Neutrophil (primary cell): ENCODE results near the gene GNAI1.
A peak's percentile ranks its signal among the peaks of the same experiment; 100 is the strongest.

Experiments
- H3K27ac ChIP-seq: fragments of 200-600 bp; sonication (generic); 2 replicates; pipeline ENCODE4 v1.5.1; 2016; ENCODE audit warnings: mild to moderate bottlenecking, moderate library complexity
- H3K27me3 ChIP-seq: fragments of 200-600 bp; sonication (generic); 2 replicates; pipeline ENCODE4 v1.6.0; 2016; ENCODE audit warnings: mild to moderate bottlenecking
- H3K36me3 ChIP-seq: fragments of 200-600 bp; sonication (generic); 2 replicates; pipeline ENCODE4 v1.5.1; 2017
- H3K4me1 ChIP-seq, 2 experiments: fragments of 200-600 bp in 1 of 2; sonication (generic) in 1 of 2; 1 replicate in 1 of 2; 2 replicates in 1 of 2; pipeline versions ENCODE4 v1.5.1 to v1.6.1; 2013 to 2016; ENCODE audit warnings: low read depth in 1 of 2, low read length in 1 of 2, mild to moderate bottlenecking in 1 of 2, moderate library complexity in 1 of 2; ENCODE audit not compliant: control insufficient read depth in 1 of 2, insufficient read depth in 1 of 2
- H3K4me3 ChIP-seq, 2 experiments: fragments of 200-600 bp in 1 of 2; sonication (generic) in 1 of 2; 1 replicate in 1 of 2; 2 replicates in 1 of 2; pipeline ENCODE4 v1.5.1; 2013 to 2016; ENCODE audit warnings: low read depth in 1 of 2, low read length in 1 of 2, mild to moderate bottlenecking in 1 of 2, moderate library complexity in 1 of 2
- H3K9me3 ChIP-seq: fragments of 200-600 bp; sonication (generic); 2 replicates; pipeline ENCODE4 v1.5.1; 2016
- TF ChIP-seq, protein P1 (sequence below): fragments of 200-600 bp; sonication (generic); IDR thresholded peaks from 2 replicates; pipeline ENCODE4 v1.5.1; 2016; ENCODE audit warnings: antibody characterized with exemption

The GNAI1 gene

DNA sequence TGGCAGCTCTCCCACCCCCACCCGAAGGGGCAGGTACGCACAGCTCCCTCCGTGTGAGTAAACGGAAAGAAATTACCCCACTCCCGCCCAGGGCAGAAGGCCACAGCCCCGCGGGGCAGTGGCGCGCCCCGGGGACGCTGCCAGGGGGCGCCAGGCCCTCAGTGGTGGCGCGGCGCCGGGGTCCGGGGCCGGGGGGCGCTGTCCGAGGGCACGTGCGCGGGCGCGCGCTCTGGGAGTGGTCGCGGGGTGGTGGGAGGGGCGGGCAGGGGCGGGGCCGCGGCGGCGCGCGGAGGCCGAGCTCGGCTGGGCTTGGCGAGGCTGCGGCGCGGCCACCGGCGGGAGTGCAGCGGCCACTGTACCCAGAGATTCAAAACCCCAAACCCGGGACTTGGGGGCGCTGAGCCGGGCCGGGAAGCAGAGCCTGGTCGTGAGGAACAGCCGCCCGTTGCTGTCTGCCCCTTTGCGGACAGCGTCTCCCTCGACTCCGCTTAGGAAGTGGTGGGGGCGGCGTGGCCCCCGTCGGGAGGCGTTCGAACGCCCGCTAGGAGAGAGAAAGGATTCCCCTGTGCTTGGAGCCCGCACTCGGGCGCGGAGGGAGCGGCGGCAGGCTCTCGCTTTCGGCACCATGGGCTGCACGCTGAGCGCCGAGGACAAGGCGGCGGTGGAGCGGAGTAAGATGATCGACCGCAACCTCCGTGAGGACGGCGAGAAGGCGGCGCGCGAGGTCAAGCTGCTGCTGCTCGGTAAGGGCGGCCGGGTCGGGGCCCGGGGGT, at the start of gene GNAI1:
TSS of gene GNAI1 (plus strand) at position 296 of the 773 bp plus-strand sequence. CDS start at position 626, 330 bp downstream.
- H3K4me3 ChIP-seq: peak within 1 kb of the TSS; percentile 45 to 68
- no peaks in the 10 kb centered on the region for H3K36me3 ChIP-seq
- peaks cover 74% of the 10 kb centered on the region for H3K27me3 ChIP-seq
- H3K27ac ChIP-seq: no peak within 1 kb of the TSS
- peaks cover 10 to 20% of the 10 kb centered on the region in 2 experiments for H3K4me1 ChIP-seq
- H3K9me3 ChIP-seq: no peaks in the 10 kb centered on the region
- TF ChIP-seq, protein P1, sequence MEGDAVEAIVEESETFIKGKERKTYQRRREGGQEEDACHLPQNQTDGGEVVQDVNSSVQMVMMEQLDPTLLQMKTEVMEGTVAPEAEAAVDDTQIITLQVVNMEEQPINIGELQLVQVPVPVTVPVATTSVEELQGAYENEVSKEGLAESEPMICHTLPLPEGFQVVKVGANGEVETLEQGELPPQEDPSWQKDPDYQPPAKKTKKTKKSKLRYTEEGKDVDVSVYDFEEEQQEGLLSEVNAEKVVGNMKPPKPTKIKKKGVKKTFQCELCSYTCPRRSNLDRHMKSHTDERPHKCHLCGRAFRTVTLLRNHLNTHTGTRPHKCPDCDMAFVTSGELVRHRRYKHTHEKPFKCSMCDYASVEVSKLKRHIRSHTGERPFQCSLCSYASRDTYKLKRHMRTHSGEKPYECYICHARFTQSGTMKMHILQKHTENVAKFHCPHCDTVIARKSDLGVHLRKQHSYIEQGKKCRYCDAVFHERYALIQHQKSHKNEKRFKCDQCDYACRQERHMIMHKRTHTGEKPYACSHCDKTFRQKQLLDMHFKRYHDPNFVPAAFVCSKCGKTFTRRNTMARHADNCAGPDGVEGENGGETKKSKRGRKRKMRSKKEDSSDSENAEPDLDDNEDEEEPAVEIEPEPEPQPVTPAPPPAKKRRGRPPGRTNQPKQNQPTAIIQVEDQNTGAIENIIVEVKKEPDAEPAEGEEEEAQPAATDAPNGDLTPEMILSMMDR: no peak

DNA sequence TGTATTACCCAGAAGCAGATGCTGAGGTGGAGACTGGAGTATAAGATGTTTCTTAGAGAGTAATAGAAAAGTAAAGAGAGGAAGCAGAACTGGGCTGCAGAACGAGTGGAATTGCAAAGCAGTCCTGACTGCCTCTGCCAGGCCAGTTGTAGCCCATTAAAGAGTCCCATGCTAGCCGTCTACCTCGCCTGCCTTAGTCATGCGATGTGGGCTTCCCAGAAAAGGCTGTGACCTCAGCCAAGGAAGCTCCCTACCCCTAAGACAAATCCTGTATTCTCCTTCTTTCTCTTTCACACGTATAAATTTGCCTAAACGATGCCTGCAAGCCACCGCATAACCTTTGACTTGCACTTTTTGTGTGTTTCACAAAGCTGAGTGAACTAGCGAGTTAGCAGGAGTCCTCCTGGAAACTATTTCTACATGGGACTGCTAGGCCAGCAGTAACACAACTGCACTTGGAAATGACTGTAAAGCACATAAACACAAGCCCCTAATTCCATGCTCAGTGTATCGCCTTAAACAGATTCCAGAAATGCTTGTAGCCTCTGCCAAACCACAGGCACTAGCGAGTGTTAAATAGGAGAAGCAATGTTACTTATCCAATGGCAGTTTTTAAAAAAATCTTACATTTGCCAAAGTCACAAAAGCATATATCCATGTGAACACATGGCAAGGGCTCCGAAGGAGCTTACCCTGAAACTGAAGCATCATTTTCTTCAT, 47.4 kb upstream of the GNAI1 start:
- TF ChIP-seq, protein P1: no peak
- Histone ChIP-seq H3K27ac (no peak overlapping the region), H3K36me3 (no peaks in the 10 kb centered on the region), H3K27me3 (no peaks in the 10 kb centered on the region), H3K4me1 (no peaks in the 10 kb centered on the region), H3K4me3 (no peak overlapping the region), H3K9me3 (no peaks in the 10 kb centered on the region)

DNA sequence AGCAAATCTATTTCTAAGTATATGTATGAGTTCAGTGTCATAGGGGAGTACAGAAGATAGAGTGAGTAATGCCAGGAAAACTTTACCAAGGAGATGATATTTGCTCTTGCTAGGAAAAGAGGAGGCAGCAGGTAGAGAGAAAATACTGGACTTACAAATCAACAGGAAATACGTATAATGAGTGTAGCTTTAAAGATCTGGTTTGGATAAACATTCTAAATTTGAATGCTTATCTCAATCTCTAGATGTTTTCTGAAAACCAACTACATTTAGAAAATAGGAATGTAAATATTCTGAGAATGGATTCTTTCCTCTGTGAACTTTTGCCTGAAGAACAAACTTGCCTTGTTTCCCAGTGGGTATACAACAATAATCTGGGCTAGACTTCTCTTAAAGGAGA, 46.9 kb upstream of the GNAI1 start:
- H3K27me3 ChIP-seq: no peaks in the 10 kb centered on the region
- H3K4me1 ChIP-seq: no peaks in the 10 kb centered on the region
- H3K27ac ChIP-seq: no peak overlapping the region
- no peaks in the 10 kb centered on the region for H3K9me3 ChIP-seq
- no peak overlapping the region for H3K4me3 ChIP-seq
- no peaks in the 10 kb centered on the region for H3K36me3 ChIP-seq
- TF ChIP-seq, protein P1: no peak

DNA sequence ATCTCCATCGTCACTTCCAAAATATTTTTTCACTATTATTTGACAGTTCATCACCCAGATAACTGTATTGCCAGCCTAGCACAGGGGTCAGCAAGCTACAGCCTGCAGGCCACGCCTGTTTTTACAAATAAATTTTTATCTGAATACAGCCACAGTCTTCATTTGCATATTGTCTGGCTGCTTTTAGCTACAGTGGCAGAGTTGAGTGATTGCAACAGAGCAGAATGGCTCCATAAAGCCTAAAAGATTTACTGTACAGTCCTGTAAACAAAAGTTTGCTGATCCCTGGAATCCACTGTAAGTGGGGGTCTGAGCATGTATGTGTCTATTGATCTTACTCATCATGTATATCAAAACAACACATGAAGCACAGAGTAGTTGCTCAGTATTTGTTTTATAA, 45.9 kb upstream of the GNAI1 start:
- H3K27ac ChIP-seq: no peak overlapping the region
- H3K36me3 ChIP-seq: no peaks in the 10 kb centered on the region
- no peaks in the 10 kb centered on the region for H3K9me3 ChIP-seq
- no peaks in the 10 kb centered on the region for H3K27me3 ChIP-seq
- H3K4me1 ChIP-seq: no peaks in the 10 kb centered on the region
- TF ChIP-seq, protein P1: no peak
- H3K4me3 ChIP-seq: no peak overlapping the region

DNA sequence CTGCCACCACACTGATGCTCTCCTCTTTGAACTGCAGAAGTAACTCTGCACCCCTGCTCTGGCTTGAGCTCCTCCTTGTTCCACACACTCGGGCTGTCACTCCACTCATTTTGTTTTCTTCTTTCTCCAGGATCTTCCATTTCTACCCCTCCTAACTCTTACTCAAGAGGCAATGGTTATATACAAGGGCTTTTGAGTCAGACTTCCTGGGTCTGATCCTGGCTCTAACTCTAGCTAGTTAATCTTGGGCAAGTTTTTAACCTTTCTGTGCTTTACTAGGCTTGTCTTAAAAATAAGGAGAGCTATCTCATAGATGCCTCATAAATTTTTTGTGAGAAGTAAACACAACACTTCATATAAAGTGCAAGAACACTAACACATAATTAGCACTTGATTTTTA, 45.3 kb upstream of the GNAI1 start:
- Histone ChIP-seq H3K4me3 (no peak overlapping the region), H3K9me3 (no peaks in the 10 kb centered on the region), H3K27ac (no peak overlapping the region), H3K27me3 (no peaks in the 10 kb centered on the region), H3K4me1 (no peaks in the 10 kb centered on the region), H3K36me3 (no peaks in the 10 kb centered on the region)
- TF ChIP-seq, protein P1: no peak
